Lower lobe of right lung (tissue), 2 donors: Measurements from ENCODE around the gene SNRNP70. TPM values are rescaled to one million over a fixed set of nuclear protein-coding genes. Genes with fewer than 3 reads are reported as not detected.
A peak's percentile ranks its signal among the peaks of the same experiment; 100 is the strongest.

Experiments used
- ATAC-seq, 2 donors: fragments of 200-7000 bp; cut with Tn5 transposase; one replicate each; pipeline ENCODE4 v1.9.1; 2020 to 2022; ENCODE audit warnings: mild to moderate bottlenecking in 2 of 2, moderate library complexity in 2 of 2
- DNase-seq: peaks from one replicate; pipeline ENCODE4 v3.0.0-alpha.2; 2020
- H3K27ac ChIP-seq: fragments of 200-600 bp; one replicate; pipeline ENCODE4 v1.8.0; 2022
- H3K27me3 ChIP-seq: fragments of 200-600 bp; one replicate; pipeline ENCODE4 v1.8.0; 2022; ENCODE audit warnings: low read depth
- H3K36me3 ChIP-seq: fragments of 200-600 bp; one replicate; pipeline ENCODE4 v1.8.0; 2022; ENCODE audit warnings: mild to moderate bottlenecking
- H3K4me1 ChIP-seq: fragments of 200-600 bp; one replicate; pipeline ENCODE4 v1.8.0; 2022
- H3K4me3 ChIP-seq: fragments of 200-600 bp; one replicate; pipeline ENCODE4 v1.8.0; 2022; ENCODE audit warnings: mild to moderate bottlenecking
- H3K9me3 ChIP-seq: fragments of 200-600 bp; one replicate; pipeline ENCODE4 v1.8.0; 2022
- CTCF ChIP-seq: fragments of 200-600 bp; IDR thresholded peaks from one replicate; pipeline ENCODE4 v1.8.0; 2022; ENCODE audit warnings: antibody characterized with exemption, mild to moderate bottlenecking
- intact Hi-C: fragments of 100-400 bp; cut with DNase I; formaldehyde crosslinking; loops from one replicate; pipeline ENCODE4 v1.11.0; 2022
- total RNA-seq: library from RNA; stranded (reverse); fragmentation: NEBNext Ultra II Directional; extraction: Animal tissue kit (Norgen Biotek cat#: 25700); gene quantifications from one replicate; pipeline ENCODE4 v1.2.1, GENCODE V29; 2021
- donor health status: DM: no; HTN: yes; CAD: no; lungs with severe emphysema.

Gene SNRNP70
- total RNA-seq, 1 donor from 2014 or later = 203 TPM

GRCh38 chr19:49128545-49129237 lies 43.4 kb downstream of the SNRNP70 start:
- Histone ChIP-seq H3K36me3 (no peaks in the 10 kb centered on the region), H3K27me3 (no peaks in the 10 kb centered on the region), H3K27ac (no peak overlapping the region), H3K4me1 (peaks cover 17% of the 10 kb centered on the region), H3K4me3 (peak overlapping the region; percentile 46), H3K9me3 (no peaks in the 10 kb centered on the region)
- DNase-seq (no peak), ATAC-seq (no peak)
- no peak for TF ChIP-seq CTCF
- intact Hi-C loops = no loop called here

GRCh38 chr19:49129238-49129583 lies 44.0 kb downstream of the SNRNP70 start:
- intact Hi-C loops = no loop called here
- no peaks in the 10 kb centered on the region for H3K9me3 ChIP-seq
- no peak for DNase-seq
- no peak for TF ChIP-seq CTCF
- H3K27me3 ChIP-seq = no peaks in the 10 kb centered on the region
- no peak overlapping the region for H3K4me3 ChIP-seq
- no peaks in the 10 kb centered on the region for H3K36me3 ChIP-seq
- no peak for ATAC-seq
- peaks cover 22% of the 10 kb centered on the region for H3K4me1 ChIP-seq
- H3K27ac ChIP-seq = no peak overlapping the region

GRCh38 chr19:49130325-49130724 lies 45.1 kb downstream of the SNRNP70 start:
- DNase-seq = no peak
- H3K4me3 ChIP-seq = no peak overlapping the region
- ATAC-seq = no peak
- H3K9me3 ChIP-seq = no peaks in the 10 kb centered on the region
- peaks cover 27% of the 10 kb centered on the region for H3K4me1 ChIP-seq
- H3K27ac ChIP-seq = no peak overlapping the region
- no peaks in the 10 kb centered on the region for H3K36me3 ChIP-seq
- no peak for TF ChIP-seq CTCF
- intact Hi-C loops = no loop called here
- H3K27me3 ChIP-seq = no peaks in the 10 kb centered on the region

- intact Hi-C loops = no loop called here
- peak overlapping the region; percentile 50 for H3K4me3 ChIP-seq
- H3K27me3 ChIP-seq = no peaks in the 10 kb centered on the region
- no peak overlapping the region for H3K27ac ChIP-seq
- peaks cover 22% of the 10 kb centered on the region for H3K4me1 ChIP-seq
- no peaks in the 10 kb centered on the region for H3K36me3 ChIP-seq
- TF ChIP-seq CTCF = no peak
- no peaks in the 10 kb centered on the region for H3K9me3 ChIP-seq
- DNase-seq = peak; percentile 76
- peak; percentile 58 to 67 for ATAC-seq
These were observed 47.8 kb downstream of the SNRNP70 start for GRCh38 chr19:49132974-49133609.

GRCh38 chr19:49133621-49134454 lies 48.6 kb downstream of the SNRNP70 start:
- Histone ChIP-seq H3K36me3 (no peaks in the 10 kb centered on the region), H3K4me3 (peak overlapping the region; percentile 50), H3K27ac (no peak overlapping the region), H3K27me3 (no peaks in the 10 kb centered on the region), H3K4me1 (peaks cover 15% of the 10 kb centered on the region), H3K9me3 (no peaks in the 10 kb centered on the region)
- TF ChIP-seq CTCF = peak; percentile 15
- intact Hi-C loops = no loop called here
- DNase-seq (peak; percentile 85), ATAC-seq (peak; percentile 84 to 88)
